Right lobe of liver (tissue), 4 donors: ENCODE data around the gene BACE1-AS.

Experiments used
- POLR2A ChIP-seq: fragments of 450-650 bp; IDR thresholded peaks from one replicate; pipeline ENCODE4 v1.6.1; 2017; ENCODE audit warnings: antibody characterized with exemption, mild to moderate bottlenecking
- TF ChIP-seq, protein P1 (sequence below), 4 donors: fragments of 200-600 bp in 3 of 4; fragments of 450-650 bp in 1 of 4; IDR thresholded peaks; one replicate each; pipeline versions ENCODE4 v1.5.1 to v1.8.0; 2016 to 2022; ENCODE audit warnings: antibody characterized with exemption in 4 of 4, mild to moderate bottlenecking in 2 of 4
- donor health status: DM: no; HTN: no; CAD: no.
- donor health status: DM: no; HTN: no; CAD: no.
- donor health status: DM: no; HTN: yes; CAD: no.

DNA sequence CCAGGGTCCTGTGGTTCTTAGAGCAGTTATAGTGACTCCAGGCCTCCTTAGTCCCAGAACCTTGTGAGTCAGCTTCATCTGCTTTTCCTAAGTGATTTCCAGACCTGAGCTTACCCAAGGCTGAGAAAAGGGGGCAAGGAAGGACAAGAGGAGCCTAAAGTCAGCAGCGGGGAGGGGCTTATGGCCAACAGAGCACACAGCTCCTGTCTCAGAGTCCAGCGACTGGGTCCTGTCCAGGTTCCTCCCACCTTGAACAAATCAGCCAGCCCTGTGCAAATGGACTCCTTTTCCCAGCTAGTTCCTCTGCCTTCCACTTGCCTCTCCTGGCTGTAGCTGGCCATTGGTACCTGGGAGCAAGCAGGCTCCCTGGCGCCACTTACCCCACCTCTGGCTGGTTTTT is 14.0 kb downstream of the BACE1-AS start:
- no peak for TF ChIP-seq POLR2A
- TF ChIP-seq, protein P1, sequence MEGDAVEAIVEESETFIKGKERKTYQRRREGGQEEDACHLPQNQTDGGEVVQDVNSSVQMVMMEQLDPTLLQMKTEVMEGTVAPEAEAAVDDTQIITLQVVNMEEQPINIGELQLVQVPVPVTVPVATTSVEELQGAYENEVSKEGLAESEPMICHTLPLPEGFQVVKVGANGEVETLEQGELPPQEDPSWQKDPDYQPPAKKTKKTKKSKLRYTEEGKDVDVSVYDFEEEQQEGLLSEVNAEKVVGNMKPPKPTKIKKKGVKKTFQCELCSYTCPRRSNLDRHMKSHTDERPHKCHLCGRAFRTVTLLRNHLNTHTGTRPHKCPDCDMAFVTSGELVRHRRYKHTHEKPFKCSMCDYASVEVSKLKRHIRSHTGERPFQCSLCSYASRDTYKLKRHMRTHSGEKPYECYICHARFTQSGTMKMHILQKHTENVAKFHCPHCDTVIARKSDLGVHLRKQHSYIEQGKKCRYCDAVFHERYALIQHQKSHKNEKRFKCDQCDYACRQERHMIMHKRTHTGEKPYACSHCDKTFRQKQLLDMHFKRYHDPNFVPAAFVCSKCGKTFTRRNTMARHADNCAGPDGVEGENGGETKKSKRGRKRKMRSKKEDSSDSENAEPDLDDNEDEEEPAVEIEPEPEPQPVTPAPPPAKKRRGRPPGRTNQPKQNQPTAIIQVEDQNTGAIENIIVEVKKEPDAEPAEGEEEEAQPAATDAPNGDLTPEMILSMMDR (IDR thresholded peaks at IDR 0.05) = no peak
